Measurements from ENCODE around the gene LRP1B.

LRP1B gene

GRCh38 chr2:141468761-141469160, 662.1 kb downstream of the LRP1B start:
- Histone ChIP-seq H3K4me1 (ENCODE audit: insufficient read depth, low read length, severe bottlenecking) (no peaks in the 10 kb centered on the region), H3K79me2 (ENCODE audit: insufficient read depth, low read length) (no peaks in the 10 kb centered on the region), H3K4me2 (ENCODE audit: low read length) (no peak overlapping the region), H3F3A (ENCODE audit: insufficient read depth, low read length) (no peaks in the 10 kb centered on the region), H3K27ac (ENCODE audit: low read depth, low read length, poor library complexity, severe bottlenecking) (no peak overlapping the region), H4K20me1 (ENCODE audit: insufficient read depth, low read length) (no peaks in the 10 kb centered on the region), H3K27me3 (ENCODE audit: insufficient read depth, low read length) (no peaks in the 10 kb centered on the region), H3K9me2 (ENCODE audit: low read depth, low read length) (no peaks in the 10 kb centered on the region), H2AFZ (ENCODE audit: low read length) (no peak overlapping the region), H3K9me3 (ENCODE audit: low read length) (no peaks in the 10 kb centered on the region), H3K9ac (ENCODE audit: low read length) (no peak overlapping the region), H3K4me3 (ENCODE audit: low read depth, low read length, poor library complexity, severe bottlenecking) (no peak overlapping the region), H3K36me3 (ENCODE audit: insufficient read depth, low read length) (no peaks in the 10 kb centered on the region)
- TF ChIP-seq CTCF (IDR thresholded peaks at IDR 0.05; ENCODE audit: low read length), result no peak
- no peak for TF ChIP-seq EZH2 (IDR thresholded peaks at IDR 0.05; ENCODE audit: borderline replicate concordance, low read length)

- Histone ChIP-seq H3K4me3 (ENCODE audit: low read depth, low read length, poor library complexity, severe bottlenecking) (no peak overlapping the region), H3K36me3 (ENCODE audit: insufficient read depth, low read length) (no peaks in the 10 kb centered on the region), H3K27ac (ENCODE audit: low read depth, low read length, poor library complexity, severe bottlenecking) (no peak overlapping the region), H3K27me3 (ENCODE audit: insufficient read depth, low read length) (no peaks in the 10 kb centered on the region), H3K4me2 (ENCODE audit: low read length) (no peak overlapping the region), H3K9me3 (ENCODE audit: low read length) (no peaks in the 10 kb centered on the region), H3K9me2 (ENCODE audit: low read depth, low read length) (no peaks in the 10 kb centered on the region), H2AFZ (ENCODE audit: low read length) (no peak overlapping the region), H4K20me1 (ENCODE audit: insufficient read depth, low read length) (no peaks in the 10 kb centered on the region), H3K79me2 (ENCODE audit: insufficient read depth, low read length) (no peaks in the 10 kb centered on the region), H3F3A (ENCODE audit: insufficient read depth, low read length) (no peaks in the 10 kb centered on the region), H3K4me1 (ENCODE audit: insufficient read depth, low read length, severe bottlenecking) (no peaks in the 10 kb centered on the region), H3K9ac (ENCODE audit: low read length) (no peak overlapping the region)
- TF ChIP-seq CTCF (IDR thresholded peaks at IDR 0.05; ENCODE audit: low read length) (no peak), EZH2 (IDR thresholded peaks at IDR 0.05; ENCODE audit: borderline replicate concordance, low read length) (no peak)
These were observed 663.5 kb downstream of the LRP1B start for GRCh38 chr2:141467331-141467730.

GRCh38 chr2:141464995-141465394, 665.8 kb downstream of the LRP1B start:
- TF ChIP-seq CTCF (IDR thresholded peaks at IDR 0.05; ENCODE audit: low read length) (no peak), EZH2 (IDR thresholded peaks at IDR 0.05; ENCODE audit: borderline replicate concordance, low read length) (no peak)
- Histone ChIP-seq H3K4me2 (ENCODE audit: low read length) (no peak overlapping the region), H3K27me3 (ENCODE audit: insufficient read depth, low read length) (no peaks in the 10 kb centered on the region), H3K36me3 (ENCODE audit: insufficient read depth, low read length) (no peaks in the 10 kb centered on the region), H3K27ac (ENCODE audit: low read depth, low read length, poor library complexity, severe bottlenecking) (no peak overlapping the region), H3F3A (ENCODE audit: insufficient read depth, low read length) (no peaks in the 10 kb centered on the region), H4K20me1 (ENCODE audit: insufficient read depth, low read length) (no peaks in the 10 kb centered on the region), H3K4me1 (ENCODE audit: insufficient read depth, low read length, severe bottlenecking) (no peaks in the 10 kb centered on the region), H3K9ac (ENCODE audit: low read length) (no peak overlapping the region), H3K4me3 (ENCODE audit: low read depth, low read length, poor library complexity, severe bottlenecking) (no peak overlapping the region), H3K9me3 (ENCODE audit: low read length) (no peaks in the 10 kb centered on the region), H2AFZ (ENCODE audit: low read length) (no peak overlapping the region), H3K79me2 (ENCODE audit: insufficient read depth, low read length) (no peaks in the 10 kb centered on the region), H3K9me2 (ENCODE audit: low read depth, low read length) (no peaks in the 10 kb centered on the region)
